NCI-H446 treated with DMSO at 0.1 percent for 48 hours (cell line): ENCODE results near the gene TMEM131.
"Not testable (repeated sequence)": the region's sequence is repeated elsewhere in the genome, so short reads cannot be mapped to it uniquely, and the experiment has no call there.

Experiments
- DNase-seq: peaks from one replicate; lab custom pipeline; 2025; lab: John Stamatoyannopoulos, UW

Gene TMEM131

DNA sequence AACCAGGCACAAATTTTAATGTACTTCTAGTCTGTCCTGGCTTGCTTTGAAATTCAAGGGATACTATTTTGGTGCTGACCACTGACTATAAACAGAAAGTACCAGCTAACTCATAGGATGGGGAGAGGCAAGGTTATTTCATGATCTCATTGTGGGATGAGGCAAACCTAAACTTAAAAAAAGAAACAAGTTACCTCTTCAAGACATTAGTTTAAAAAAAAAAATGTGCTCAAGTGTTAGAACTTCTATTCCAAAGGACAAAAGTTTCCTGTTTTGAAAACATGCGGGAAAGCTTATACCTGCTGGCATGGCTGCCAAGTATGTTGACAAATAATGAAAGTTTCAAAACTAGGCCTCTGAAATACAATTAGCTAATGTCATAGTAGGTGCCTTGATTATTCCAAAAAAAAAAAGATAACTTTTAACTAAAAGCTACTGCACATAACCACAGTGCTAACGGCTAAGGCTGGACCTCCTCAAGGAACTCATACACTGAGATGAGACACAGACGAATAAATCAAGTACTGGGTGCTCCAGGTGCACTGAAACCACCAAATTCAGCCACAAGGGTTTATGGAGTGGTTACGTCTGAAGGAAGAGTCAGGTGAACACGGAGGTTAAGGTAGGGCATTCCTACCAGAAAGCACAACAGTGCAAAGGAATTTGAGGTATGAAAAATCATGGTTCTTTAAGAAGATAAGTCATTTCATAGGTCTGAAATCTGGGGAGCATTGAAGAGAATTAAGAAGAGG lies 38.1 kb downstream of the TMEM131 start:
- DNase-seq, result no peak

DNA sequence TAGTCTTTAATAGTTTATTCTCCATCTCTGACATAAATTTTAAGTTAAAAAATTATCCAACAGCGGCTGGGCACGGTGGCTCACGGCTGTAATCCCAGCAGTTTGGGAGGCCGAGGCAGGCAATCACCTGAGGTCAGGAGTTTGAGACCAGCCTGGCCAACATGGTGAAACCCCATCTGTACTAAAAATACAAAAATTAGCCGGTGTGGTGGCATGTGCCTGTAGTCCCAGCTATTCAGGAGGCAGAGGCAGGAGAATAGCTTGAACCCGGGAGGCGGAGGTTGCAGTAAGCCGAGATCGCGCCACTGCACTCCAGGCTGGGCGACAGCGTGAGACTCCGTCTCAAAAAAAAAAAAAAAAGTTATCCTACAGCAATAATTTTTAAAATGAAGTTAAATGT lies 39.0 kb downstream of the TMEM131 start:
- DNase-seq, result not testable (repeated sequence)

DNA sequence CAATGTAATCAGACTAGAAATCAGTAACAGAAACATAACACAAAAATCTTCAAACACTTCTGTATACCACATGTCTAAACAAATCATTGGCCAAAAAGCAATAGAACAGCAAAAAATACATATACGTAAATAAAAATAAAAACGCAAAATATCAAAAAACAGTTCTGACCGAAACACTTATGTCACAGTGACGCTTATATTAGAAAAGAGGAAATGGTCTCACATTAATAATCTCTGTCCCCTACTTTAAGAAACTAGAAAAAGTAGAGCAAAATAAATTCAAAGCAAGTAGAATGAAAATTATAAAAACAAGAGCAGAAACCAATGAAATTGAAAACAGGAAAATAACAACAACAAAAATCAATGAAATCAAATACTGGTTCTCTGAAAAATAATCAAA lies 41.9 kb downstream of the TMEM131 start:
- no peak for DNase-seq

DNA sequence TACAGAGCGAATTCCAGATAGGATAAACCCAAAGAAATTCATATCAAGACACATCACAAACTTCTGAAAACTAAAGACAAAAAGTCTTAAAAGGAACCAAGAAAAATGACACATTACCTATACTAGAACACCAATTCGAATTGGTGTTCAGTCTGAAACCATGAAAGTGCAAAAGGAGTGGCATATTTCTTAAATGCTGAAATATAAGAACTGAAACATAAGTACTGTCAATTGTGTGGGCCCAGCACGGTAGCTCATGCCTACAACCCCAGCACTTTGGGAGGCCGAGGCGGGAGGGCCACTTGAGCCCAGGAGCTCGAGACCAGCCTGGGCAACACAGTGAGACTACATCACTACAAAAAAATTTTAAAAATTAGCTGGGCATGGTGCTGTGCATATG lies 43.4 kb downstream of the TMEM131 start:
- DNase-seq, result no peak

DNA sequence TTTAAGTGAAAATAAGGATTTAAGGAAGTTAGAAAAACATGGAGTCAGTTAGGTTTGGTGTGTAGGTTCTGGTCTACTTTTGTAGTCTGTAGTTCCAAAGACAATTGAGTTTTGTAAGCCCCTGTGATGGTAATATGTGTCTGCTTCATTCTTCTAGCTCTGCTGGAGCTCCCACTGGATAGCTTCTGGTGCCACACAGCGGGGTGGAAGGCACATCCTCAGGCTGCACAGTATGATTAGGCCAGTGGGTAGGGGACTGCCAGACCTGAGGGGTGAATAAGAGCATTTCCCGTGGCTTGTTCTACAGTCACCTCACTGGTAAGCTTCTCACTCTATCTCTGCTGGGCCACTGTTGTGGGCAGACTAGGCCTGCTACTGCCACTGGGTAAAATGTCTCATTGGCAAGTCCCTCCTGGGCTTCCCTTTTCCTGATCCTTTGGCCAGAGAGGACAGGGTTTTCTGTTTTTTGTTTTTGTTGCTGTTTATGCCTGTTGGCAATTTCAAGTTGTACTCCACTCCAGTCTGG lies 44.5 kb downstream of the TMEM131 start:
- DNase-seq, result no peak

DNA sequence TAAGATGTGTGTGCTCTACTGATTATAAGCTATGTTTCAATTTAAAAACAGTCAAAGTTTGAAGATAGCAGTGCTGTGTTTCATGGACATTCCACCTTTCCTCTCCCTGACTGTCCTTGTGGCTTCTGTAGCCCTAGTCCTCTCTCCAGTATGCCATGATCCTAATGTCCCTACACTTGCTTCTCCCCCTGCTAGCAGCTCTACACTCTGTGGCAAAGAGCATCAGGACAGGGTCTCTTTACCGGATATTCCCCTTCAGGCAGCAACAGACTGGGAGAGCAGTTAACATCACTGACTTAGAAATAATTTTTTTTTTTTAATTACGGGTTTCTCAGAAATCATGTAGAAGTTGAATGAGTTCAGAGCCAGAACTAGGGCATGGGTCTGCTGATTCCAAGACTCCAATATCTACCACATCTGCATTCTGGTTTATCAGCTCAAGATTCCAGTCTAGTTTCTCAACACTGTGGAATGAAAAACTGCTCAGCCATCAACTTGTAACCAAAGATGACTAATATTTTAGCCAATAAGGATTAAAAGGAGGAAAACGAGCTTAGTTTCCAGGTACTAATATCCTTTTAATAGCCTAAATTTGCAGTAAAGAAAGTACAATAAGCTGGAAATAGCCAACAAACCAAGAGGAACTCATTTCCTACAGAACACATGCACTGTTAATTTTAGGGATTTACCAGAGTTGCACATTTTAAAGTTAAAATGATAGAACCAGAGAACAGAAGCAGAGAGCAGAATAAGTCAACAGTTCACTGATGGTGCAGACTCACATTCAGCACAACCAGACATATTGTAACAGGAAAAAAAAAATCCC lies 45.2 kb downstream of the TMEM131 start:
- DNase-seq, result no peak

DNA sequence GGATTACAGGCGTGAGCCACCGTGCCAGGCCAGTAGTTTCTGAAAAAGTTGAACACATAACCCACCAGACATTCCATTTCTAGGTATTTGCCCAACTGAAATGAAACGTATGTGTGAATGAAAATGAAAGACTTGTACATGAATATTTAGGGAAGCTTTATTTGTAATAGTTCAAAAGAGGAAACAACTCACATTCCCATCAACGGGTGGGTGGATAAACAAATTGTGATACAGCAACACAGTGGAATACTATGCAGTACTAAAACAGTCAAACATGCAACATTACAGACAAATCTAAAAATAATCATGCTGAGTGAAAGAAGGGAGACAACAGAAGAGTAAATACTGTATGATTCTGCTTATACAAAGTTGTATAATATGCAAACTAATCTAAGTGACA lies 46.8 kb downstream of the TMEM131 start:
- DNase-seq, result no peak

DNA sequence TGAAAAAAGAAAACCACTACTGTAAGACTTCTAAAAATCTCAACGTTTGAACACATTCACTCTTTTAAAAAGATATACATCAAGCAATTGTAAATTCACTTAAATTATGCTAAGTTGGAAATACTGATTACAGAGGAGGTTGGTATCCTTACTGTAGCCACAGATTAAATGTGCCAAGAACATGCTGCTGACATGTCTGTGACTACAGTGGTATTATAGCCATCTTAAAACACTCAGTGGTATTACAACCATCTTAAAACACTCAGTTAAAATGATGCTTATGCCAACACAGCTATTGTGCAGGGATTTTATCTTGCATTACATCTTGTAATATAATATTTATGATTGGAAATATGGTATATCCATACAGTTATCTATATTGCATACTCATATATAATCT lies 50.0 kb downstream of the TMEM131 start:
- DNase-seq, result no peak

DNA sequence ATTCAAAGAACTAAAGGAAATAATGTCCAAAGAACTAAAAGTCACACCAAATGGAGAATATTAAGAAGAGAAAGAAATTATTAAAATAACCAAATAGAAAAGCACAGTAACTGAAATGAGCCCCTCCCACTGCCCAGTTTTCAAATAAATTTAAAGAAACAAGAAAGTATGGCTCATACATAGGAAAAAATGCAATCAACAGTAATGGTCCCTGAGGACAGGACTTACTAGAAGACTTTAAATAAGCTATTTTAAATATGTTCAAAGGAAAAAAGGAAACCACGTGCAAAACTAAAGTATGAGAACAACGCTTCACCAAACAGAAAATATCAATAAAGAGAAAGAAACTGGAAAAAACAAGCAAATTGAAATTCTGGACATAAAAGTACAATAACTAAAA lies 58.9 kb downstream of the TMEM131 start:
- DNase-seq, result no peak

DNA sequence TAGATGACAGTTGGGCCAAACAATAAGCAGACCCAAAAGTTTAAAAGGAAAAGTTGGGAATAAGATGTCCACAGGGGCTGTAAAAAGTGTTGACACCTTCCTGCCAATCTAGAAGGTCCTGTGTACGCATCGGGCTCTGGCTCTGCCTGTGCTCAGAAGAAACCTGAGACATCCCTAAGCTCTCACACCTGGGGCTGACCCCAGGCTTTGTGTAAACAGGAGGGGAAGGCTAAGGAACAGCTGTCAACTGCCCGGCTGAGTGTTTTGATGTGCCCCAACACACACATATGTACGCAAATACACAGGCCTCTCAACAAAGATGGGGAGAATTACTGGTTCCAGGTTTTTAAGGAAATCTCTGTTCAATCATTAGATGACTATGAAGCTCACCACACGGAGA lies 59.5 kb downstream of the TMEM131 start:
- no peak for DNase-seq

DNA sequence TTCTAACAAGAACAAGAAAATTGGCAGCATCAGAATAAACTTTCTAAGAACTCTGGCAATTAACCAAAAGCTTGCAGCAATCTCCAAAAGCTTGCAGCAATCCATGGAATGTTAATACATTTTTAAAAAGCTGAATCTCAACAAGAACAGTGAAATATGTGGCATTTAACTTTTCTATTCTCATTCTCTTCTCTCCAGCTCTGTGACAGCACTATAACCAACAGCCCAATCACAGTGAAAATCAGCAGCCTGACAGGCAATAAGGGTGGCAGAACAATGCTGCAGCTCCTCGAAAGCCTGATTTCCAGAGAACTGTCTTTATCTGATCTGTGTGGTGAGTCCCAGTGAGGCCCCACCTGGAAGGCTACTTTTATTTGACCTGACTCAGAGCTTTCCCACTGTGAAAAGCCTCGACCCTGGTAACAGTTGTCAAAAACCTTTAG lies 60.0 kb downstream of the TMEM131 start:
- DNase-seq, result no peak

DNA sequence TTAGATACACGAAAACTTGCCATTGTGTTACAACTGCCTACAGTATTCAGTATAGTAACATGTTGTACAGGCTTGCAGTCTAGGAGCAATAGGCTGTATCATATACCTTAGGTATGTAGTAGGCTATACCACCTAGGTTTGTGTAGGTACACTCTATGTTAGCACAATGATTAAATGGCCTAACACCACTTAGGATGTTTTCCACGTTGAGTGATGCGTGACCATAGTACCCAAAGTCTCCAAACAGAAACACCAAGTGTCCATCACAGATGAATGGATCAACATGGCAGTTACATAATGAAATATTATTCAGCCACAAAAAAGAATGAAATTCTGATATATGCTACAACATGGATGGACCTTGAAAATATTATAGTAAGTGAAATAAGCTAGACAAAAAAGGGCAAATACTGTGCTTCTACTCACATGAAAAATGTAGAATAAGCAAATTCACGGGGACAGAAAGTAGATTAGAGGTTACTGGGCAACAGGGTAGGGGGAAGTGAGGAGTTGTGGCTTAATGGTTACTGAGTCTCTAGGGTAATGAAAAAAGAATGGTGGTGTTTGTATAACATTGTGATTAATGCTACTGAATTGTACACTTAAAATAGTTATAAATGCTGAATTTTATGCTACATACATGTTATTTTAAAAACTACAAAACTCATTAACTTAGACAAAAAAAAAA lies 62.6 kb downstream of the TMEM131 start:
- no peak for DNase-seq

DNA sequence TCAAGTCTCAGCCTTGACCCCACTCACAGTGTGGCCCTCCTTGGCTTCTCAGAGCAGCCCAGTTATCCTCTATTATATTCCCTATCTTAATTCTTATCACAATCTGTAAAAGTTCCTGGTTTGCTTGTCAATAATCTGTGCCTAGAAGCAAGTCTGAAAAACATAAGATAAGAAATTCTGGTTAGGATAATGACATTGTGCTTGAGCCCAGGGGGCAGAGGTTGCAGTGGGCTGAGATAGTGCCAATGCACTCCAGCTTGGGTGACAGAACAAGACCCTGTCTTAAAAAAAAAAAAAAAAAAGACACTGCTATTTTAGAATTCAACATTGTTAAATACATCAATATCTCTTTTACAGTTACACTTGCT lies 63.9 kb downstream of the TMEM131 start:
- DNase-seq, result no peak

DNA sequence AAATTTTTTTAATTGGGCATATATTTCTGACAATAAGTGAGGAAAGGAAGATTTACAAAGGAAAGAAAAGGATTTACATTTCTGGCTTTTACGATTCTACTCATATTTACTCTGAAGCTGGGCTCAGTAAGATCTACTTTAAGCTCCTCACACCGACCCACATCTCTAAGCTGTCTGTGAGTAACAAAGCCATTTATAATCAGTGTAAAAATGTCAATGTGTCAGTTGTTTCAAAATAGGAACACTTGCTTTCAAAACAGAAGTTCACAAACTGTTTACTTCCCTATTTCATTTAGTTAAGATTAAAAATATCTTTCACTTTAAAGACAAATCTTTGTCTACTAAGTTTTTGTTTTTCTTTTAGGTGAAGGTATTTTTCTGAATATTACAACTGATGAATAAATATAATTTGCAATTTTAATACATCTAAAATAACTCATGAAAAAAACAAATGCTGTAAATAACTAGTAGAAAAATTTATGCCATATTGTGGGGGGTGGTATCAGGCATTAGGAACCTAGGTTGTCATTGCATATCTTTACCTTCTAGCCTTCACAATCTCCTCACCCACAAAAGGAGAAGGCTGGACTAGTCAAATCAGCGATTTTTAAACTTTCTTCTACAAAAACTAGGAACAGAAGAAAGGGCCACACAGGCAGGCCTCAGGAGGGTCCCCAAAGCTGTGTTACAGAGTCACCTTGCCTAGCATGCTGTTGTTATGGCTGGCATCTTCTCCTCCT lies 64.5 kb downstream of the TMEM131 start:
- DNase-seq, result no peak

DNA sequence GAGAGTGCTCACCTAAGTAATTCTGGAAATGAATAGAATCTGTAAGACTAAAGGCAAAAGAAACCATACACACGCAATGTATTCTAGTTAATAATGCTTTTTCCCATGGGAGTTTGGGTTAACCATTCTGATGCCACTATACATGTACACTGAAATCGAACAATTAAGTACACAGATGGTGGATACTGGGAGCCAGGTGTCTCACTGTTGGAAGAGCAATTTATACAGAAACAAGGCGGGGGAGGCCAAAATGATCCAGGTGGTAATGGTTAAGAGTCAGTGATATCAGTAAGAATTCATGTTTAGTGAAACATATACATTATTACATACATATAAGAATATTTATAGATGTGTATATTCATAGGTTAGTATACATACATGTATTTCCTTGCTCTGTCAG lies 67.2 kb downstream of the TMEM131 start:
- DNase-seq, result no peak

DNA sequence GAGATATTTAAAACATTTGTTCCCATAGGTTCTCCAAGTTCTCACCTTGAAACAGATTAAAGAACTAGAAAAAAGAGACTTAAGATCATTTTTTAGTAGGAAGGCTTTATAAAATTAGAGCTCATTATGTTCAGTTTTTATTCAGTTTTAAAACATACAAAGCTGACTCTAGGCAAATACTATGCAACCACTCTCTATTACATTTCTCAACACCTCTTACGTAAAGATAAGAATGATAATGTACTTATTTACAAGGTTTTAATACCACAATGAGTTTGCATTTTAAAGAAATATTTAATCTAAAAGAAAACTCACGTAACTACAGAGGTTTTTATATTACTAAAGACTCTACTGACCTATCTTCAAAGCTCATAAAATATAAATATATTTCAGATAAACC lies 68.8 kb downstream of the TMEM131 start:
- DNase-seq, result no peak

DNA sequence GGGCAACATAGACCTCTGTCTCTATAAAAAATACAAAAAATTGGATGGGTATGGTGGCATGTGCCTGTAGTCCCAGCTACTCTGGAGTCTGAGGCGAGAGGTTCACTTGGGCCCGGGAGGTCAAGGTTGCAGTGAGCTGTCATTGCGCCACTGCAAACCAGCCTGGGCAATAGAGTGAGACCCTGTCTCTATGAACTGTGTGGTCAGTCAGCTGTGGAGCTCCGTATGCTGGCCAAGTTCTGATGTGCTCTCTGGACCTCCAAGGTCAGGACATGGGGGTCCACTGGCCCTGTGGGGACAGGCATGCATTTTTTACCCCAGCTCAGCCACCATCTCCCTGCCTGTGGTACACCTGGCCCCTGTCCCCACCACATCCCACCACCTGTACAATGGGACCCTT lies 71.6 kb downstream of the TMEM131 start:
- no peak for DNase-seq

DNA sequence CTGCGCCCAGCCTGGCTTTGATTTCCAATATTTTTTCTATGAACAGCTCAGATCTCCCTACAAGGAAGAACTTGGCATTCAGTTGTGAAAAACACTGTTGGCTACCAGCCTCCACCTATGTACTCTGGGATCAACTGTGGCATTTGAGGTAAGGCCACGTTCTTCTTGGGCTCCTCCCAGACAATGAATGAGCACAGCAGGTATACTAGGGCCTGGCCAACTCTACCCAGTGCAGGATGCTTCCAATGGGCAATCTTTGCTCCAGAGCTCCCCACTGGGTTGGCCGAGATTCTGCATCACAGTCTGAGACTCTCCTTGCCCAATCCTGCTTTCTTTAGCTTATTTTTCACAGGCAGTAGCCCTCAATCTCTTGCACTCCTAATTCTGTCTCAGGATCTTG lies 75.9 kb downstream of the TMEM131 start:
- DNase-seq, result no peak

DNA sequence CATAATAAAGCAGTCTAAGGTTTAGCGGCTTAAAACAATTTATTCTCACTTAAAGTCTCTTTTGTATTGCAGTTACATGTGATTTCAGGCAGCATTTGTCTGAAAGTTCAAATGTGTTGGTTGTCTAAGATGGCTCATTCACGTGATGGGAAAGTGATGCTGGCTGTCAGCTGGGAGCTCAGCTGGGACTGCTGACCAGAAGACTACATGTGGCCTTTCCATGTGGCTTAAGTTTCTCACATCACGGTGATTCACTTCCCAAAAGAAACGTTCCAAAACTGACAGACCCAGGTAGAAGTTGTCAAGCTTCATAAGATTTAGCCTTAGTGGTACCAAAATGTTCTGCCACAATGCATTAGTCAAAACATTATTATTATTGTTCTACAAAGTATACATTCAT lies 76.9 kb downstream of the TMEM131 start:
- no peak for DNase-seq

DNA sequence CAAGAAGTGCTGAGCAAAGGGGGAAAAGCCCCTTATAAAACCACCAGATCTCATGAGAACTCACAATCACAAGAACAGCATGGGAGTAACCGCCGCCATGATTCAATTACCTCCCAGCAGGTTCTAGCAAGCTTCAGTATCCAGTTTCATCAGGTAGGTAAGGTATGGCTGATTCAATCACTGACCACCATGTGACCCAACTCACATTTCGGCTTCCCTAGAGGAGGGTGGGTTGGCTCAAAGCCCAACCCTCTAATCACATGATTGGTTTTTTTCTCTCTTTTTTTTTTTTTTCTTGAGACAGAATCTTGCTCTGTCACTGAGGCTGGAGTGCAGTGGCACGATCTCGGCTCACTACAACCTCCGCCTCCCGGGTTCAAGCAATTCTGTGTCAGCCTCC lies 78.1 kb downstream of the TMEM131 start:
- DNase-seq, result not testable (repeated sequence)

DNA sequence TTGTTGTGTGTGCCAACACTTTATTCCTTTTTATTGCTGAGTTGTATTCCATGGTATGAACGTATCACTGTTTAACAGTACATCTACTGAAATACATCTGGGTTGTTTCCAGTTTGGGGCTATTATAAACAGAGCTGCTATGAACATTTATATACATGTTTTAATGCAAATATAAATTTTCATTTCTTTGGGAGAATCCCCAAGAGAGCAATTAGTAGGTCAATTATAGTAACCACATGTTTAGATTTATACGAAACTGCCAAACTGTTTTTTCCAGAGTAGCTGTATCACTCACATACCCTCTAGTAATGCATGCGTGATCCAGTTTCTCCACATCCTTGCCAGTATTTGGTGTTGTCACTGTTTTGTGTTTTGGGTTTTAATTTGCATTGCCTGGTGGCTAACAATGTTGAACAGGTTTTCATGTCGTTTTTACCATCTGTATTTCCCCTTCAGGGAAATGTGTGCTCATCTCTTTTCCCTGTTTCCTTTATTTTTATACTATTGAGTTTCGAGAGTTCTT lies 81.0 kb downstream of the TMEM131 start:
- DNase-seq, result no peak

DNA sequence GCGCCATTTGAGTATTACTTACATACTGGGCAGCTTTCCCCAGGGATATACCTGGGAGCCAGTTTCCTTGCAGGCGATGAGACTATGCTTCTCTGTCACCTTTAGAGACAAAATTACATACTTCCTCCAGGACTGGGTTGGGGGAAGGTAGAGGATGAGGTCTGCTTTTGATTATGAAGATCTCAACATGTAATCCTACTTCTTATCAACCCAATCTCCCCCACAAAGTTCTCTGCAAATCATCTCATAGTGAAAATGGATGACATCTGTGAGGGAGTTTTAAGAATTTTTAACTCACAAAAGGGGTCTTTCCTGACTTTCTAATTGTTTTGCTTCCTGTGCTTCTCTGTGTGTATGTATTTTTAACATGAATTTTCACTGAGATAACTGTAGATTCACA lies 81.9 kb downstream of the TMEM131 start:
- DNase-seq, result no peak
